Neural cell (in vitro differentiated cells): ENCODE data around the gene SLC43A1.

Experiments used
- EP300 ChIP-seq: fragments of 450-650 bp; conservative IDR thresholded peaks from 2 replicates; pipeline ENCODE4 v1.6.1; 2014; ENCODE audit warnings: antibody characterized with exemption, mild to moderate bottlenecking, moderate library complexity; ENCODE audit not compliant: poor library complexity, severe bottlenecking
- EZH2 ChIP-seq: fragments of 200-600, 300-800 bp; shearing (Covaris generic), sonication (generic); IDR thresholded peaks from 2 replicates; pipeline ENCODE4 v1.6.1; 2014; ENCODE audit warnings: antibody characterized with exemption, low read length, borderline replicate concordance, mild to moderate bottlenecking; ENCODE audit not compliant: insufficient read depth, poor library complexity, severe bottlenecking
- MXI1 ChIP-seq: fragments of 450-650 bp; conservative IDR thresholded peaks from 2 replicates; pipeline ENCODE4 v1.6.1; 2014; ENCODE audit warnings: antibody characterized with exemption, mild to moderate bottlenecking; ENCODE audit not compliant: poor library complexity, severe bottlenecking
- POLR2AphosphoS5 ChIP-seq: IDR thresholded peaks from 2 replicates; pipeline ENCODE4 v1.6.1; 2012
- RAD21 ChIP-seq: fragments of 450-650 bp; conservative IDR thresholded peaks from 2 replicates; pipeline ENCODE4 v1.6.1; 2014; ENCODE audit warnings: antibody characterized with exemption, mild to moderate bottlenecking, moderate library complexity
- SMC3 ChIP-seq: fragments of 450-650 bp; conservative IDR thresholded peaks from 2 replicates; pipeline ENCODE4 v1.6.1; 2014; ENCODE audit warnings: antibody characterized with exemption, mild to moderate bottlenecking, moderate library complexity; ENCODE audit not compliant: poor library complexity
- TAF1 ChIP-seq: IDR thresholded peaks from 2 replicates; pipeline ENCODE4 v1.6.1; 2012; ENCODE audit warnings: low read depth
- TF ChIP-seq, protein P1 (sequence below): fragments of 450-650 bp; IDR thresholded peaks from 2 replicates; pipeline ENCODE4 v1.5.1; 2014; ENCODE audit warnings: antibody characterized with exemption, mild to moderate bottlenecking, moderate library complexity; ENCODE audit not compliant: poor library complexity, severe bottlenecking
- TF ChIP-seq, protein P2 (sequence below): IDR thresholded peaks from 2 replicates; pipeline ENCODE4 v1.6.1; 2012; ENCODE audit warnings: borderline replicate concordance

DNA sequence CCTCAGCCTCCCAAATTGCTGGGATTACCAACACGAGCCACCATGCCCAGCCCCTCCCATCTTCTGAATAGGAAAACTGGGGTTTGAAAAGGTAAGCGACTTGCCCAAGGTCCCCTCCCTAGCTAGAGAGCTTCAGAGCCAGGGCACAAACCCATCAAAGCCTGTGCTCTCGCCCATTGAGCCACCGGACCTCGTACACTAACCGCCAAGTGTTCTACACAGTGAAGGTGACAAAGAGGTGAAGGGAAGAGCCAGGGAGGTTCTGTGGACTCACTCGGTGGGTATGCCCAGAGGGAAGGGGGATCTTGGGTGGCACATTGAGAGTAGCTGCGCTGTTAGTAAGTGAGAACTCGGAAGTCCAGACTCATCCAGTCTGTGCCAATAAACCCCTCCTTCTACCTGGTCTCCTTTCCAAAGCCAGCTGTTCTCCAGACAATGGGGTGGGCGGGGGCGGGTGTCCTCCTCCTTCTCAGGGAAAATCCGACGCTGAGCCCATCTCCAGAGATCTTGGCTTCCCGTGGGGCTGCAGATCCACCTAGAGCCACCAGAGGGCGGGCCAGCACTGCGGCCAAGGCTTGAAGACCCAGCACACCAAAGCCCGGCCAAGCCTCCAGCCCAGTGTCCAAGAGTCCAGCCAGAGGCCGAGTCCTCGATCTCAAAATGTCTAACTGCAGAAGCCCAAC lies 58.4 kb downstream of the SLC43A1 start:
- TF ChIP-seq, protein P1, sequence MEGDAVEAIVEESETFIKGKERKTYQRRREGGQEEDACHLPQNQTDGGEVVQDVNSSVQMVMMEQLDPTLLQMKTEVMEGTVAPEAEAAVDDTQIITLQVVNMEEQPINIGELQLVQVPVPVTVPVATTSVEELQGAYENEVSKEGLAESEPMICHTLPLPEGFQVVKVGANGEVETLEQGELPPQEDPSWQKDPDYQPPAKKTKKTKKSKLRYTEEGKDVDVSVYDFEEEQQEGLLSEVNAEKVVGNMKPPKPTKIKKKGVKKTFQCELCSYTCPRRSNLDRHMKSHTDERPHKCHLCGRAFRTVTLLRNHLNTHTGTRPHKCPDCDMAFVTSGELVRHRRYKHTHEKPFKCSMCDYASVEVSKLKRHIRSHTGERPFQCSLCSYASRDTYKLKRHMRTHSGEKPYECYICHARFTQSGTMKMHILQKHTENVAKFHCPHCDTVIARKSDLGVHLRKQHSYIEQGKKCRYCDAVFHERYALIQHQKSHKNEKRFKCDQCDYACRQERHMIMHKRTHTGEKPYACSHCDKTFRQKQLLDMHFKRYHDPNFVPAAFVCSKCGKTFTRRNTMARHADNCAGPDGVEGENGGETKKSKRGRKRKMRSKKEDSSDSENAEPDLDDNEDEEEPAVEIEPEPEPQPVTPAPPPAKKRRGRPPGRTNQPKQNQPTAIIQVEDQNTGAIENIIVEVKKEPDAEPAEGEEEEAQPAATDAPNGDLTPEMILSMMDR: peak; percentile 94
- TF ChIP-seq, protein P2, sequence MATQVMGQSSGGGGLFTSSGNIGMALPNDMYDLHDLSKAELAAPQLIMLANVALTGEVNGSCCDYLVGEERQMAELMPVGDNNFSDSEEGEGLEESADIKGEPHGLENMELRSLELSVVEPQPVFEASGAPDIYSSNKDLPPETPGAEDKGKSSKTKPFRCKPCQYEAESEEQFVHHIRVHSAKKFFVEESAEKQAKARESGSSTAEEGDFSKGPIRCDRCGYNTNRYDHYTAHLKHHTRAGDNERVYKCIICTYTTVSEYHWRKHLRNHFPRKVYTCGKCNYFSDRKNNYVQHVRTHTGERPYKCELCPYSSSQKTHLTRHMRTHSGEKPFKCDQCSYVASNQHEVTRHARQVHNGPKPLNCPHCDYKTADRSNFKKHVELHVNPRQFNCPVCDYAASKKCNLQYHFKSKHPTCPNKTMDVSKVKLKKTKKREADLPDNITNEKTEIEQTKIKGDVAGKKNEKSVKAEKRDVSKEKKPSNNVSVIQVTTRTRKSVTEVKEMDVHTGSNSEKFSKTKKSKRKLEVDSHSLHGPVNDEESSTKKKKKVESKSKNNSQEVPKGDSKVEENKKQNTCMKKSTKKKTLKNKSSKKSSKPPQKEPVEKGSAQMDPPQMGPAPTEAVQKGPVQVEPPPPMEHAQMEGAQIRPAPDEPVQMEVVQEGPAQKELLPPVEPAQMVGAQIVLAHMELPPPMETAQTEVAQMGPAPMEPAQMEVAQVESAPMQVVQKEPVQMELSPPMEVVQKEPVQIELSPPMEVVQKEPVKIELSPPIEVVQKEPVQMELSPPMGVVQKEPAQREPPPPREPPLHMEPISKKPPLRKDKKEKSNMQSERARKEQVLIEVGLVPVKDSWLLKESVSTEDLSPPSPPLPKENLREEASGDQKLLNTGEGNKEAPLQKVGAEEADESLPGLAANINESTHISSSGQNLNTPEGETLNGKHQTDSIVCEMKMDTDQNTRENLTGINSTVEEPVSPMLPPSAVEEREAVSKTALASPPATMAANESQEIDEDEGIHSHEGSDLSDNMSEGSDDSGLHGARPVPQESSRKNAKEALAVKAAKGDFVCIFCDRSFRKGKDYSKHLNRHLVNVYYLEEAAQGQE: no peak
- no peak for TF ChIP-seq TAF1
- no peak for TF ChIP-seq EZH2
- no peak for TF ChIP-seq EP300
- no peak for TF ChIP-seq MXI1
- peak; percentile 89 for TF ChIP-seq RAD21
- peak; percentile 94 for TF ChIP-seq SMC3
- TF ChIP-seq POLR2AphosphoS5: no peak
